WTC11 (cell line): ENCODE data around the gene ZNF488. TPM values are rescaled to one million over a fixed set of nuclear protein-coding genes. Genes with fewer than 3 reads are reported as not detected.

Experiments
- ATAC-seq: fragments of 200-7000 bp; cut with Tn5 transposase; 2 replicates; pipeline ENCODE4 v1.10.0; 2021; ENCODE audit warnings: mild to moderate bottlenecking, moderate library complexity
- CTCF ChIA-PET: fragments of 300-600 bp; sonication (Branson Sonifier 250); formaldehyde crosslinking; loops from one replicate; lab custom pipeline; 2021; ENCODE audit warnings: antibody characterized with exemption; lab: Charles Lee
- POLR2A ChIA-PET: fragments of 350-600 bp; sonication (Branson Sonifier 250); formaldehyde crosslinking; loops from one replicate; lab custom pipeline; 2021; ENCODE audit warnings: antibody characterized with exemption; lab: Charles Lee
- DNase-seq: peaks from one replicate; pipeline ENCODE4 v3.0.0; 2021; ENCODE audit warnings: low spot score
- H3K27ac Mint-ChIP-seq: 2 replicates; pipeline ENCODE4 v1.8.0; 2021; ENCODE audit warnings: mixed read lengths
- H3K27me3 Mint-ChIP-seq: 2 replicates; pipeline ENCODE4 v1.8.0; 2021; ENCODE audit warnings: low read depth, mild to moderate bottlenecking, moderate library complexity, mixed read lengths
- H3K36me3 Mint-ChIP-seq: 2 replicates; pipeline ENCODE4 v1.8.0; 2021; ENCODE audit warnings: mixed read lengths
- H3K4me1 Mint-ChIP-seq: 2 replicates; pipeline ENCODE4 v1.8.0; 2022; ENCODE audit warnings: mixed read lengths
- H3K4me3 Mint-ChIP-seq: 2 replicates; pipeline ENCODE4 v1.8.0; 2021; ENCODE audit warnings: mild to moderate bottlenecking, moderate library complexity, mixed read lengths
- H3K9me3 Mint-ChIP-seq: 2 replicates; pipeline ENCODE4 v1.8.0; 2021; ENCODE audit warnings: mixed read lengths
- ATF3 ChIP-seq: sonication (generic); formaldehyde crosslinking; conservative IDR thresholded peaks from 2 replicates; pipeline ENCODE4 v1.8.1; 2022; ENCODE audit warnings: mild to moderate bottlenecking, missing genetic modification reagents
- CTCF ChIP-seq: fragments of 200-600 bp; IDR thresholded peaks from 2 replicates; pipeline ENCODE4 v1.8.0; 2022; ENCODE audit warnings: antibody characterized with exemption
- E2F4 ChIP-seq: sonication (generic); formaldehyde crosslinking; IDR thresholded peaks from 2 replicates; pipeline ENCODE4 v1.8.1; 2022; ENCODE audit warnings: low read depth, mild to moderate bottlenecking, moderate library complexity, missing genetic modification reagents, borderline replicate concordance
- GABPB1 ChIP-seq: sonication (generic); formaldehyde crosslinking; IDR thresholded peaks from 2 replicates; pipeline ENCODE4 v1.8.1; 2023; ENCODE audit warnings: mild to moderate bottlenecking, missing genetic modification reagents
- IRF2 ChIP-seq: sonication (generic); formaldehyde crosslinking; IDR thresholded peaks from 2 replicates; pipeline ENCODE4 v1.8.0; 2022; ENCODE audit warnings: low read depth, missing genetic modification reagents, borderline replicate concordance
- NFATC4 ChIP-seq: fragments of 250-450 bp; sonication (Bioruptor Pico); IDR thresholded peaks from 2 replicates; pipeline ENCODE4 v1.9.0; 2021; ENCODE audit warnings: mild to moderate bottlenecking
- RELA ChIP-seq: sonication (generic); formaldehyde crosslinking; IDR thresholded peaks from 2 replicates; pipeline ENCODE4 v1.8.1; 2022; ENCODE audit warnings: missing genetic modification reagents, mild to moderate bottlenecking, borderline replicate concordance
- RORB ChIP-seq: fragments of 250-450 bp; sonication (Bioruptor Pico); IDR thresholded peaks from 2 replicates; pipeline ENCODE4 v1.9.0; 2021; ENCODE audit warnings: mild to moderate bottlenecking
- SP1 ChIP-seq: sonication (generic); formaldehyde crosslinking; conservative IDR thresholded peaks from 2 replicates; pipeline ENCODE4 v1.8.1; 2022; ENCODE audit warnings: missing genetic modification reagents
- TEAD4 ChIP-seq: sonication (generic); formaldehyde crosslinking; IDR thresholded peaks from 2 replicates; pipeline ENCODE4 v1.8.0; 2022; ENCODE audit warnings: mild to moderate bottlenecking, missing genetic modification reagents
- USF1 ChIP-seq: sonication (generic); formaldehyde crosslinking; IDR thresholded peaks from 2 replicates; pipeline ENCODE4 v1.8.0; 2022; ENCODE audit warnings: mild to moderate bottlenecking, missing genetic modification reagents
- USF2 ChIP-seq: sonication (generic); formaldehyde crosslinking; IDR thresholded peaks from 2 replicates; pipeline ENCODE4 v1.8.1; 2023; ENCODE audit warnings: mild to moderate bottlenecking, missing genetic modification reagents, moderate library complexity
- ZNF263 ChIP-seq: sonication (generic); formaldehyde crosslinking; IDR thresholded peaks from 2 replicates; pipeline ENCODE4 v1.8.1; 2022; ENCODE audit warnings: low read depth, mild to moderate bottlenecking, moderate library complexity, missing genetic modification reagents
- ZNF416 ChIP-seq: fragments of 250-450 bp; sonication (Bioruptor Pico); IDR thresholded peaks from 2 replicates; pipeline ENCODE4 v1.9.0; 2021; ENCODE audit warnings: mild to moderate bottlenecking, inconsistent platforms
- total RNA-seq: library from RNA; stranded (reverse); gene quantifications from 3 replicates; pipeline ENCODE4 v1.2.3, GENCODE V29; 2021
- TF ChIP-seq, protein P1 (sequence below): sonication (generic); formaldehyde crosslinking; IDR thresholded peaks from 2 replicates; pipeline ENCODE4 v1.8.0; 2023; ENCODE audit warnings: missing genetic modification reagents
- TF ChIP-seq, protein P2 (sequence below): fragments of 250-450 bp; sonication (Bioruptor Pico); IDR thresholded peaks from 2 replicates; pipeline ENCODE4 v1.8.0; 2021; ENCODE audit warnings: mild to moderate bottlenecking

The ZNF488 gene
- total RNA-seq, 1 experiment from 2014 or later: 8.7 TPM

DNA sequence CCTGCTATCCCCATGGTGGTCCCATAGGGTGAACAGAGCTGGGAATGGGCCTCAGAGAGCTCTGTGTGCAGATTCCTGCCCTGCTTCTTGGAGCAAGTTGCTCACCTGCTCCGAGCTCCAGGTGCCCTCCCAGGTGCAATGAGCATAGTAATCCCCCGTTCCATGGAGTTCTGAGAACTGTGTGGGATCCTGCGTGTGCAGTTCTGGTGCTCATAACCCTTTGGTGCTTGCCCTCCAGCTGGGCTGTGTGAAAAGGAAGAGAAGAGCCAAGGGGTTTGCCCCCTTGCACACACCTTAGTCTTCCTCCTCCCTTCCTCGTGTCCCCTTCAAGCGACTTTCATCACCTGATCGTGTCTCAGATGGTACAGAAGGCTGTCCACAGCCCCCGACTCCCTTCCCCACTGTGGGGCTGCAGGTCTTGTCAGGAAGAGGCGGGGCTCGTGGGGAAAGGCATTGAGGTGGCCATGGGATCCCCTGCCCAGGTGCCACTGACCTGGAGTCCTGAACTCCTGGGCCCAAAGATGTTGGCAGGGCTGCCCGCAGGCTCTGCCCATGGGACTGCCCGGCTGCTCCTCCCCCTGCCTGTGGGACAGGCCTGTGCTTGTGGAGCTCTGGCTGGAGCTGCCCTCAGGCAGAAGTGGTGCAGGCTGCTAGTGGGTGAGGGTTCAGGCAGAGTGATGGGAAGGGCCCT lies 21.9 kb upstream of the ZNF488 start:
- Mint-ChIP-seq H3K27me3 (no peaks in the 10 kb centered on the region), H3K4me1 (peaks cover 32% of the 10 kb centered on the region), H3K4me3 (no peak overlapping the region), H3K9me3 (no peaks in the 10 kb centered on the region), H3K27ac (no peak overlapping the region), H3K36me3 (no peaks in the 10 kb centered on the region)
- ChIA-PET CTCF (interaction anchor here (1.0 to 1.9 kb wide), 4 partner anchors 22 to 358 kb away, joined by 3 to 5 read pairs (median 4); partner anchors contain the start of gene ZNF488), POLR2A (no interaction called here)
- ATAC-seq (no peak), DNase-seq (no peak)
- no peak for TF ChIP-seq NFATC4 (CRISPR knock-in tag)

- Mint-ChIP-seq H3K9me3 (no peaks in the 10 kb centered on the region), H3K36me3 (no peaks in the 10 kb centered on the region), H3K4me3 (no peak overlapping the region), H3K27me3 (no peaks in the 10 kb centered on the region; the same call in 1 of the 2 replicates), H3K4me1 (peaks cover 32% of the 10 kb centered on the region), H3K27ac (no peak overlapping the region)
- ChIA-PET CTCF (interaction anchor here (1.0 to 3.4 kb wide), 6 partner anchors 9 to 357 kb away, joined by 3 to 12 read pairs (median 4); partner anchors contain the start of gene ZNF488), POLR2A (no interaction called here)
- ATAC-seq (no peak), DNase-seq (no peak)
- TF ChIP-seq, protein P1, sequence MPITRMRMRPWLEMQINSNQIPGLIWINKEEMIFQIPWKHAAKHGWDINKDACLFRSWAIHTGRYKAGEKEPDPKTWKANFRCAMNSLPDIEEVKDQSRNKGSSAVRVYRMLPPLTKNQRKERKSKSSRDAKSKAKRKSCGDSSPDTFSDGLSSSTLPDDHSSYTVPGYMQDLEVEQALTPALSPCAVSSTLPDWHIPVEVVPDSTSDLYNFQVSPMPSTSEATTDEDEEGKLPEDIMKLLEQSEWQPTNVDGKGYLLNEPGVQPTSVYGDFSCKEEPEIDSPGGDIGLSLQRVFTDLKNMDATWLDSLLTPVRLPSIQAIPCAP: no peak
- no peak for TF ChIP-seq USF1
- TF ChIP-seq, protein P2, sequence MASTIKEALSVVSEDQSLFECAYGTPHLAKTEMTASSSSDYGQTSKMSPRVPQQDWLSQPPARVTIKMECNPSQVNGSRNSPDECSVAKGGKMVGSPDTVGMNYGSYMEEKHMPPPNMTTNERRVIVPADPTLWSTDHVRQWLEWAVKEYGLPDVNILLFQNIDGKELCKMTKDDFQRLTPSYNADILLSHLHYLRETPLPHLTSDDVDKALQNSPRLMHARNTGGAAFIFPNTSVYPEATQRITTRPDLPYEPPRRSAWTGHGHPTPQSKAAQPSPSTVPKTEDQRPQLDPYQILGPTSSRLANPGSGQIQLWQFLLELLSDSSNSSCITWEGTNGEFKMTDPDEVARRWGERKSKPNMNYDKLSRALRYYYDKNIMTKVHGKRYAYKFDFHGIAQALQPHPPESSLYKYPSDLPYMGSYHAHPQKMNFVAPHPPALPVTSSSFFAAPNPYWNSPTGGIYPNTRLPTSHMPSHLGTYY (CRISPR knock-in tag): no peak
- TF ChIP-seq GABPB1 (CRISPR knock-in tag): no peak
- no peak for TF ChIP-seq TEAD4
- TF ChIP-seq IRF2 (CRISPR knock-in tag): no peak
- TF ChIP-seq USF2 (CRISPR knock-in tag): no peak
- TF ChIP-seq RELA (CRISPR knock-in tag): no peak
- TF ChIP-seq ZNF263: no peak
- TF ChIP-seq ATF3 (CRISPR knock-in tag): no peak
- TF ChIP-seq E2F4 (CRISPR knock-in tag): no peak
- TF ChIP-seq SP1 (CRISPR knock-in tag): no peak
- TF ChIP-seq CTCF: no peak
- TF ChIP-seq RORB (CRISPR knock-in tag): no peak
- TF ChIP-seq ZNF416 (CRISPR knock-in tag): no peak
These were observed 20.8 kb upstream of the ZNF488 start for GRCh38 chr10:47404937-47405336.
